Measurements from ENCODE around the gene ORM2. TPM values are rescaled to one million over a fixed set of nuclear protein-coding genes. Genes with fewer than 3 reads are reported as not detected.
A peak's percentile ranks its signal among the peaks of the same experiment; 100 is the strongest.

ORM2 gene
- total and polyA plus RNA-seq, 2 experiments from 2014 or later, result 0.76 TPM

GRCh38 chr9:114367772-114368569 is 38.3 kb downstream of the ORM2 start:
- Histone ChIP-seq H3K4me2 (no peak overlapping the region), H3K36me3 (ENCODE audit: insufficient read depth) (no peaks in the 10 kb centered on the region), H3K79me2 (replicated peaks; ENCODE audit: insufficient read depth) (peaks cover 4% of the 10 kb centered on the region; the same call in 1 of the 2 replicates), H2AFZ (no peak overlapping the region), H3F3A (replicated peaks; ENCODE audit: low read depth) (peaks cover 12% of the 10 kb centered on the region; the same call in 1 of the 2 replicates), H3K27me3 (ENCODE audit: insufficient read depth) (no peaks in the 10 kb centered on the region), H3K27ac (ENCODE audit: low read depth) (no peak overlapping the region), H4K20me1 (replicated peaks; ENCODE audit: insufficient read depth) (no peaks in the 10 kb centered on the region), H3K4me1 (ENCODE audit: insufficient read depth) (peaks cover 40% of the 10 kb centered on the region), H3K9me2 (ENCODE audit: insufficient read depth) (0 out of 2 replicates have a peak, but pooled peaks cover 6% of the 10 kb centered on the region), H3K4me3 (no peak overlapping the region)
- DNase-seq (ENCODE audit: low spot score) (no peak), ATAC-seq (no peak)
- H3K27ac Mint-ChIP-seq, result no peak overlapping the region
- H3K4me1 Mint-ChIP-seq, result peaks cover 37% of the 10 kb centered on the region
- no peak overlapping the region for H3K4me3 Mint-ChIP-seq
- H3K36me3 Mint-ChIP-seq (ENCODE audit: low read depth), result peaks cover 57% of the 10 kb centered on the region
- H3K27me3 Mint-ChIP-seq (ENCODE audit: insufficient read depth, low read depth, poor library complexity), result peaks cover 7% of the 10 kb centered on the region
- TF ChIP-seq EZH2 (IDR thresholded peaks at IDR 0.05; ENCODE audit: low read depth, unreplicated experiment) (no peak), CREB1 (CRISPR knock-in tag; IDR thresholded peaks at IDR 0.05; ENCODE audit: low read depth) (no peak), ZNF114 (CRISPR knock-in tag; IDR thresholded peaks at IDR 0.05) (no peak), REST (IDR thresholded peaks at IDR 0.05; ENCODE audit: unreplicated experiment) (no peak)
- H3K9me3 Mint-ChIP-seq, result no peaks in the 10 kb centered on the region

DNA sequence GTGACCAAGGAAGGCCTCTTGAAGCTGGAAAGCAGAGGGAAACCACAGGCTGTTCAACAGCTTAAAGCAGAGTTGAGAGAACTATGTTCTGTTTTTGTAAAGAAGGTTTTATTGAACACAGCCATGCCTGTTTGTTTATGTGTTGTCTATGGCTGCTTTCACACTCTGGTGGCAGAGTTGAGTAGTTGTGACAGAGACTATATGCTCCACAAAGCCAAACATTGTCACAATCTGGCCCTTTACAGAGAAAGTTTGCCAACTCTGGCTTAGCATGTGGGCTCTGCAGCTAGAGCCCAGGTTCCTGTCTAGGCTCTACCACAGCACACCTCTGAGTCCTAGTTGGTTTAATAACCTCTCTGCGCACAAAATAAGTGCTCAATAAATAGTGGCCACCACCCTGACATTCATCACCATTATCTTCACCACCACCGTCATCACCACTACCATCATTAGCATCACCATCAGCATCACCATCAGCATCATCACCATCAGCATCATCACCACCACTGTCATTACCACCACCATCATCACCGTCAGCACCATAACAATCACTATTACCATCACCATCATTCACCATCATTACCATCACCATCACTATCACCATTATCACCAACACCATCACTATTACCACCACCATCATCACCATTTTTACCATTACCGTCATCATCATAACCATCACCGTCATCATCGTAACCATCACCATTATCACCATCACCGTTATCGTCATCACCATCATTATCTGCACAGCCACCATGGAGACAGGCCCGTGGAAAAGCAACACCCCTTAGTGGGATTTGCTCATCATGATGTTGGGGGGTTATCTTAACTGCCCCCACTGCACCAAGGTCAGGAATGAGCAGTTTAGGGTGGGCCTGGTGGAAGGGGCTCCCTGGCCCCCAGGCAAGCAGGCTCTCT is 39.8 kb downstream of the ORM2 start:
- peaks cover 7% of the 10 kb centered on the region for H3K27me3 Mint-ChIP-seq (ENCODE audit: insufficient read depth, low read depth, poor library complexity)
- Histone ChIP-seq H2AFZ (no peak overlapping the region), H3K27me3 (ENCODE audit: insufficient read depth) (no peaks in the 10 kb centered on the region), H3K4me1 (ENCODE audit: insufficient read depth) (peaks cover 45% of the 10 kb centered on the region), H3K4me2 (peak overlapping the region; percentile 75), H3K9me2 (ENCODE audit: insufficient read depth) (0 out of 2 replicates have a peak, but pooled peaks cover 6% of the 10 kb centered on the region), H3F3A (replicated peaks; ENCODE audit: low read depth) (peaks cover 12% of the 10 kb centered on the region; the same call in 1 of the 2 replicates), H3K4me3 (peak overlapping the region; percentile 50; the same call in 1 of the 2 replicates), H3K27ac (ENCODE audit: low read depth) (peak overlapping the region; percentile 97), H4K20me1 (replicated peaks; ENCODE audit: insufficient read depth) (no peaks in the 10 kb centered on the region), H3K79me2 (replicated peaks; ENCODE audit: insufficient read depth) (peaks cover 4% of the 10 kb centered on the region; the same call in 1 of the 2 replicates), H3K36me3 (ENCODE audit: insufficient read depth) (no peaks in the 10 kb centered on the region)
- no peaks in the 10 kb centered on the region for H3K9me3 Mint-ChIP-seq
- peak overlapping the region; percentile 6; the same call in 1 of the 3 replicates for H3K4me3 Mint-ChIP-seq
- ATAC-seq (no peak), DNase-seq (ENCODE audit: low spot score) (no peak)
- peaks cover 39% of the 10 kb centered on the region for H3K4me1 Mint-ChIP-seq
- peak overlapping the region; percentile 7 for H3K27ac Mint-ChIP-seq
- peaks cover 51% of the 10 kb centered on the region for H3K36me3 Mint-ChIP-seq (ENCODE audit: low read depth)
- TF ChIP-seq NANOG (IDR thresholded peaks at IDR 0.05; ENCODE audit: borderline replicate concordance) (no peak), ETS1 (IDR thresholded peaks at IDR 0.05) (no peak)
- TF ChIP-seq, protein P1, sequence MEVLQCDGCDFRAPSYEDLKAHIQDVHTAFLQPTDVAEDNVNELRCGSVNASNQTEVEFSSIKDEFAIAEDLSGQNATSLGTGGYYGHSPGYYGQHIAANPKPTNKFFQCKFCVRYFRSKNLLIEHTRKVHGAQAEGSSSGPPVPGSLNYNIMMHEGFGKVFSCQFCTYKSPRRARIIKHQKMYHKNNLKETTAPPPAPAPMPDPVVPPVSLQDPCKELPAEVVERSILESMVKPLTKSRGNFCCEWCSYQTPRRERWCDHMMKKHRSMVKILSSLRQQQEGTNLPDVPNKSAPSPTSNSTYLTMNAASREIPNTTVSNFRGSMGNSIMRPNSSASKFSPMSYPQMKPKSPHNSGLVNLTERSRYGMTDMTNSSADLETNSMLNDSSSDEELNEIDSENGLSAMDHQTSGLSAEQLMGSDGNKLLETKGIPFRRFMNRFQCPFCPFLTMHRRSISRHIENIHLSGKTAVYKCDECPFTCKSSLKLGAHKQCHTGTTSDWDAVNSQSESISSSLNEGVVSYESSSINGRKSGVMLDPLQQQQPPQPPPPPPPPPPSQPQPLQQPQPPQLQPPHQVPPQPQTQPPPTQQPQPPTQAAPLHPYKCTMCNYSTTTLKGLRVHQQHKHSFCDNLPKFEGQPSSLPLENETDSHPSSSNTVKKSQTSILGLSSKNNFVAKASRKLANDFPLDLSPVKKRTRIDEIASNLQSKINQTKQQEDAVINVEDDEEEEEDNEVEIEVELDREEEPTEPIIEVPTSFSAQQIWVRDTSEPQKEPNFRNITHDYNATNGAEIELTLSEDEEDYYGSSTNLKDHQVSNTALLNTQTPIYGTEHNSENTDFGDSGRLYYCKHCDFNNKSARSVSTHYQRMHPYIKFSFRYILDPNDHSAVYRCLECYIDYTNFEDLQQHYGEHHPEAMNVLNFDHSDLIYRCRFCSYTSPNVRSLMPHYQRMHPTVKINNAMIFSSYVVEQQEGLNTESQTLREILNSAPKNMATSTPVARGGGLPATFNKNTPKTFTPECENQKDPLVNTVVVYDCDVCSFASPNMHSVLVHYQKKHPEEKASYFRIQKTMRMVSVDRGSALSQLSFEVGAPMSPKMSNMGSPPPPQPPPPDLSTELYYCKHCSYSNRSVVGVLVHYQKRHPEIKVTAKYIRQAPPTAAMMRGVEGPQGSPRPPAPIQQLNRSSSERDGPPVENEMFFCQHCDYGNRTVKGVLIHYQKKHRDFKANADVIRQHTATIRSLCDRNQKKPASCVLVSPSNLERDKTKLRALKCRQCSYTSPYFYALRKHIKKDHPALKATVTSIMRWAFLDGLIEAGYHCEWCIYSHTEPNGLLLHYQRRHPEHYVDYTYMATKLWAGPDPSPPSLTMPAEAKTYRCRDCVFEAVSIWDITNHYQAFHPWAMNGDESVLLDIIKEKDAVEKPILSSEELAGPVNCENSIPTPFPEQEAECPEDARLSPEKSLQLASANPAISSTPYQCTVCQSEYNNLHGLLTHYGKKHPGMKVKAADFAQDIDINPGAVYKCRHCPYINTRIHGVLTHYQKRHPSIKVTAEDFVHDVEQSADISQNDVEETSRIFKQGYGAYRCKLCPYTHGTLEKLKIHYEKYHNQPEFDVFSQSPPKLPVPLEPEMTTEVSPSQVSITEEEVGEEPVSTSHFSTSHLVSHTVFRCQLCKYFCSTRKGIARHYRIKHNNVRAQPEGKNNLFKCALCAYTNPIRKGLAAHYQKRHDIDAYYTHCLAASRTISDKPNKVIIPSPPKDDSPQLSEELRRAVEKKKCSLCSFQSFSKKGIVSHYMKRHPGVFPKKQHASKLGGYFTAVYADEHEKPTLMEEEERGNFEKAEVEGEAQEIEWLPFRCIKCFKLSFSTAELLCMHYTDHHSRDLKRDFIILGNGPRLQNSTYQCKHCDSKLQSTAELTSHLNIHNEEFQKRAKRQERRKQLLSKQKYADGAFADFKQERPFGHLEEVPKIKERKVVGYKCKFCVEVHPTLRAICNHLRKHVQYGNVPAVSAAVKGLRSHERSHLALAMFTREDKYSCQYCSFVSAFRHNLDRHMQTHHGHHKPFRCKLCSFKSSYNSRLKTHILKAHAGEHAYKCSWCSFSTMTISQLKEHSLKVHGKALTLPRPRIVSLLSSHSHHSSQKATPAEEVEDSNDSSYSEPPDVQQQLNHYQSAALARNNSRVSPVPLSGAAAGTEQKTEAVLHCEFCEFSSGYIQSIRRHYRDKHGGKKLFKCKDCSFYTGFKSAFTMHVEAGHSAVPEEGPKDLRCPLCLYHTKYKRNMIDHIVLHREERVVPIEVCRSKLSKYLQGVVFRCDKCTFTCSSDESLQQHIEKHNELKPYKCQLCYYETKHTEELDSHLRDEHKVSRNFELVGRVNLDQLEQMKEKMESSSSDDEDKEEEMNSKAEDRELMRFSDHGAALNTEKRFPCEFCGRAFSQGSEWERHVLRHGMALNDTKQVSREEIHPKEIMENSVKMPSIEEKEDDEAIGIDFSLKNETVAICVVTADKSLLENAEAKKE (CRISPR knock-in tag; IDR thresholded peaks at IDR 0.05), result no peak
